A673 (cell line): ENCODE data around the gene PIEZO1.

Experiments used
- EZH2 ChIP-seq: fragments of 200-600 bp; sonication (generic); IDR thresholded peaks from 2 replicates; pipeline ENCODE4 v1.6.1; 2017; ENCODE audit warnings: borderline replicate concordance, low read depth, mild to moderate bottlenecking, mixed read lengths, antibody characterized with exemption, low read length; ENCODE audit not compliant: poor library complexity, severe bottlenecking
- TF ChIP-seq, protein P1 (sequence below): fragments of 300-800, 200-600 bp; sonication (generic); conservative IDR thresholded peaks from 2 replicates; pipeline ENCODE4 v1.5.1; 2017; ENCODE audit warnings: low read depth, mild to moderate bottlenecking, antibody characterized with exemption, low read length, moderate library complexity, mixed read lengths

DNA sequence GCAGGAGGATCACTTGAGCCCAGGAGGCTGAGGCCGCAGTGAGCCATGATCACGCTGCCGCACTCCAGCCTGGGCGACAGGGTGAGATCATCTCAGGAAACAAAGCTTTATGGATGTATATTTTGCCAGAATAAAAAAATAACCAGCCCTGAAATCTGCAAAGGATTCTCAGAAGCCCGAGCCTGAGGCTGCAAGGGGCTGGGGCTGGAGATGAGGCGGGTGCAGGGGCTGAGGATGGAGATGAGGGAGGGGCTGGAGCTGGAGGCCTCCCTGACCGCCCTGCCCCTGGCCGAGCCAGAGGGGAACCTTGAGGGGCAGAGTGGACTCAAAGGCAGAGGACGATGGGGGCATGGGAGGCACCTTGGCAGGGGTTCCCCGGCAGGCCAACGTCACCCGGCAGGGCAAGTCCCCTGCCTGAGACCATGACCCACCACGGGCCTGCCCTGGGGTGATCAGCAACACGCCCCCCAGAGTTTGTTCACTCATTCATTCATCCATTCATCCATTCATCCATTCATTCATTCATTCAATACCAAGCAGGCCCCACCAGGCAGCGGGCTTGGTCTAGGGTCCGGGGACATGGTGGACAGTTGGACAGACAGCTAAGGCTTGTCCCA, 32.5 kb downstream of the PIEZO1 start:
- TF ChIP-seq, protein P1, sequence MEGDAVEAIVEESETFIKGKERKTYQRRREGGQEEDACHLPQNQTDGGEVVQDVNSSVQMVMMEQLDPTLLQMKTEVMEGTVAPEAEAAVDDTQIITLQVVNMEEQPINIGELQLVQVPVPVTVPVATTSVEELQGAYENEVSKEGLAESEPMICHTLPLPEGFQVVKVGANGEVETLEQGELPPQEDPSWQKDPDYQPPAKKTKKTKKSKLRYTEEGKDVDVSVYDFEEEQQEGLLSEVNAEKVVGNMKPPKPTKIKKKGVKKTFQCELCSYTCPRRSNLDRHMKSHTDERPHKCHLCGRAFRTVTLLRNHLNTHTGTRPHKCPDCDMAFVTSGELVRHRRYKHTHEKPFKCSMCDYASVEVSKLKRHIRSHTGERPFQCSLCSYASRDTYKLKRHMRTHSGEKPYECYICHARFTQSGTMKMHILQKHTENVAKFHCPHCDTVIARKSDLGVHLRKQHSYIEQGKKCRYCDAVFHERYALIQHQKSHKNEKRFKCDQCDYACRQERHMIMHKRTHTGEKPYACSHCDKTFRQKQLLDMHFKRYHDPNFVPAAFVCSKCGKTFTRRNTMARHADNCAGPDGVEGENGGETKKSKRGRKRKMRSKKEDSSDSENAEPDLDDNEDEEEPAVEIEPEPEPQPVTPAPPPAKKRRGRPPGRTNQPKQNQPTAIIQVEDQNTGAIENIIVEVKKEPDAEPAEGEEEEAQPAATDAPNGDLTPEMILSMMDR: no peak
- TF ChIP-seq EZH2: no peak
